Astrocyte (in vitro differentiated cells and primary cell): ENCODE results near the gene C1orf35. TPM values are rescaled to one million over a fixed set of nuclear protein-coding genes. Genes with fewer than 3 reads are reported as not detected.

Source experiments
- DNase-seq: peaks from one replicate; pipeline ENCODE4 v3.0.0-alpha.2; 2010; ENCODE audit warnings: low read depth
- FAIRE-seq: peaks from 2 replicates; lab custom pipeline; 2011; peaks lifted over from hg19 to GRCh38; lab: Jason Lieb, UNC
- H2AFZ ChIP-seq: 2 replicates; pipeline ENCODE4 v1.6.0; 2012; ENCODE audit warnings: low read depth, low read length, inconsistent platforms
- H3K27ac ChIP-seq: 2 replicates; pipeline ENCODE4 v1.5.1; 2011; ENCODE audit warnings: low read depth, low read length, inconsistent platforms
- H3K27me3 ChIP-seq: 2 replicates; pipeline ENCODE4 v1.6.0; 2011; ENCODE audit warnings: low read length, inconsistent platforms; ENCODE audit not compliant: insufficient read depth
- H3K36me3 ChIP-seq: 2 replicates; pipeline ENCODE4 v1.5.1; 2011; ENCODE audit warnings: low read length, inconsistent platforms; ENCODE audit not compliant: insufficient read depth
- H3K4me1 ChIP-seq: 2 replicates; pipeline ENCODE4 v1.5.1; 2011; ENCODE audit warnings: low read length, inconsistent platforms; ENCODE audit not compliant: insufficient read depth
- H3K4me2 ChIP-seq: 2 replicates; pipeline ENCODE4 v1.6.0; 2012; ENCODE audit warnings: low read length, inconsistent platforms
- H3K4me3 ChIP-seq: 2 replicates; pipeline ENCODE4 v1.5.1; 2011; ENCODE audit warnings: low read depth, mild to moderate bottlenecking, low read length, inconsistent platforms; ENCODE audit not compliant: insufficient read depth
- H3K79me2 ChIP-seq: 2 replicates; pipeline ENCODE4 v1.6.0; 2012; ENCODE audit warnings: mild to moderate bottlenecking, low read length, inconsistent platforms; ENCODE audit not compliant: insufficient read depth
- H3K9ac ChIP-seq: 2 replicates; pipeline ENCODE4 v1.6.0; 2012; ENCODE audit warnings: mild to moderate bottlenecking, low read length, inconsistent platforms
- H3K9me3 ChIP-seq: 2 replicates; pipeline ENCODE4 v1.5.1; 2012; ENCODE audit warnings: low read depth, mild to moderate bottlenecking, low read length, inconsistent platforms; ENCODE audit not compliant: insufficient read depth
- H4K20me1 ChIP-seq: 2 replicates; pipeline ENCODE4 v1.6.0; 2012; ENCODE audit warnings: low read length, inconsistent platforms; ENCODE audit not compliant: insufficient read depth
- H3K27ac Mint-ChIP-seq: one replicate; pipeline ENCODE4 v1.8.0; 2021; ENCODE audit warnings: mild to moderate bottlenecking, mixed read lengths; ENCODE audit not compliant: unreplicated experiment
- H3K27me3 Mint-ChIP-seq: one replicate; pipeline ENCODE4 v1.8.0; 2021; ENCODE audit warnings: low read depth, mixed read lengths; ENCODE audit not compliant: unreplicated experiment
- H3K36me3 Mint-ChIP-seq: one replicate; pipeline ENCODE4 v1.8.0; 2021; ENCODE audit warnings: low read depth, mixed read lengths; ENCODE audit not compliant: unreplicated experiment
- H3K4me1 Mint-ChIP-seq: one replicate; pipeline ENCODE4 v1.8.0; 2021; ENCODE audit warnings: low read depth, mixed read lengths; ENCODE audit not compliant: unreplicated experiment
- H3K4me3 Mint-ChIP-seq: one replicate; pipeline ENCODE4 v1.8.0; 2021; ENCODE audit warnings: mild to moderate bottlenecking, moderate library complexity, mixed read lengths; ENCODE audit not compliant: unreplicated experiment
- H3K9me3 Mint-ChIP-seq: one replicate; pipeline ENCODE4 v1.8.0; 2021; ENCODE audit warnings: mild to moderate bottlenecking, mixed read lengths; ENCODE audit not compliant: unreplicated experiment
- CTCF ChIP-seq: IDR thresholded peaks from 2 replicates; pipeline ENCODE4 v1.5.1; 2011; ENCODE audit warnings: low read depth, mild to moderate bottlenecking, inconsistent platforms, low read length, moderate library complexity; ENCODE audit not compliant: insufficient read depth
- EZH2 ChIP-seq: IDR thresholded peaks from 2 replicates; pipeline ENCODE4 v1.6.1; 2012; ENCODE audit warnings: mild to moderate bottlenecking, low read length, inconsistent platforms; ENCODE audit not compliant: insufficient read depth
- total RNA-seq: library from RNA; stranded (reverse); gene quantifications from 2 replicates; pipeline ENCODE4 v1.2.1, GENCODE V29; 2021

The C1orf35 gene
- total RNA-seq, 1 donor from 2014 or later: 21.8 TPM

- Histone ChIP-seq H4K20me1 (peaks cover 55% of the 10 kb centered on the region), H3K79me2 (peaks cover 44% of the 10 kb centered on the region), H3K4me2 (peak within 1 kb of the TSS; percentile 25), H3K4me3 (no peak within 1 kb of the TSS), H2AFZ (no peak within 1 kb of the TSS), H3K27me3 (no peaks in the 10 kb centered on the region), H3K27ac (no peak within 1 kb of the TSS), H3K36me3 (peaks cover 6% of the 10 kb centered on the region), H3K9me3 (no peaks in the 10 kb centered on the region), H3K9ac (peak within 1 kb of the TSS; percentile 35), H3K4me1 (peaks cover 22% of the 10 kb centered on the region)
- Mint-ChIP-seq H3K4me3 (no peak within 1 kb of the TSS), H3K27ac (no peak within 1 kb of the TSS), H3K9me3 (no peaks in the 10 kb centered on the region), H3K4me1 (peaks cover 2% of the 10 kb centered on the region), H3K27me3 (no peaks in the 10 kb centered on the region), H3K36me3 (peaks cover 4% of the 10 kb centered on the region)
- FAIRE-seq (no peak), DNase-seq (no peak)
- no peak for TF ChIP-seq EZH2
- TF ChIP-seq CTCF: no peak
These were observed 46.4 kb upstream of the C1orf35 start, which contains the start of gene GJC2 for GRCh38 chr1:228149406-228150119. TSS of gene GJC2 (plus strand) at chr1:228149930. CDS start at chr1:228157759, 7,829 bp downstream.

- no peaks in the 10 kb centered on the region for H3K27me3 Mint-ChIP-seq
- TF ChIP-seq CTCF (no peak), EZH2 (no peak)
- H3K4me3 ChIP-seq: no peak overlapping the region
- H2AFZ ChIP-seq: no peak overlapping the region
- no peak overlapping the region for H3K4me2 ChIP-seq
- peaks cover 22% of the 10 kb centered on the region for H3K4me1 ChIP-seq
- H3K79me2 ChIP-seq: peaks cover 50% of the 10 kb centered on the region
- FAIRE-seq: no peak
- no peaks in the 10 kb centered on the region for H3K9me3 ChIP-seq
- no peak overlapping the region for H3K27ac ChIP-seq
- DNase-seq: no peak
- H3K27me3 ChIP-seq: no peaks in the 10 kb centered on the region
- H3K27ac Mint-ChIP-seq: no peak overlapping the region
- H3K4me1 Mint-ChIP-seq: peaks cover 3% of the 10 kb centered on the region
- peaks cover 56% of the 10 kb centered on the region for H4K20me1 ChIP-seq
- H3K36me3 ChIP-seq: peaks cover 6% of the 10 kb centered on the region
- no peaks in the 10 kb centered on the region for H3K9me3 Mint-ChIP-seq
- no peak overlapping the region for H3K4me3 Mint-ChIP-seq
- peaks cover 2% of the 10 kb centered on the region for H3K36me3 Mint-ChIP-seq
- H3K9ac ChIP-seq: peak overlapping the region; percentile 35
These were observed 45.8 kb upstream of the C1orf35 start for GRCh38 chr1:228148935-228149405.
